ENCODE data around the gene FOXRED1. TPM values are rescaled to one million over a fixed set of nuclear protein-coding genes. Genes with fewer than 3 reads are reported as not detected.

FOXRED1 gene
- total and polyA plus RNA-seq, 10 of the 15 experiments (the other 5 are each of a cell fraction or from before 2014, with no cell fraction given) = 9.9 to 67.7 (median 38.0) TPM

DNA sequence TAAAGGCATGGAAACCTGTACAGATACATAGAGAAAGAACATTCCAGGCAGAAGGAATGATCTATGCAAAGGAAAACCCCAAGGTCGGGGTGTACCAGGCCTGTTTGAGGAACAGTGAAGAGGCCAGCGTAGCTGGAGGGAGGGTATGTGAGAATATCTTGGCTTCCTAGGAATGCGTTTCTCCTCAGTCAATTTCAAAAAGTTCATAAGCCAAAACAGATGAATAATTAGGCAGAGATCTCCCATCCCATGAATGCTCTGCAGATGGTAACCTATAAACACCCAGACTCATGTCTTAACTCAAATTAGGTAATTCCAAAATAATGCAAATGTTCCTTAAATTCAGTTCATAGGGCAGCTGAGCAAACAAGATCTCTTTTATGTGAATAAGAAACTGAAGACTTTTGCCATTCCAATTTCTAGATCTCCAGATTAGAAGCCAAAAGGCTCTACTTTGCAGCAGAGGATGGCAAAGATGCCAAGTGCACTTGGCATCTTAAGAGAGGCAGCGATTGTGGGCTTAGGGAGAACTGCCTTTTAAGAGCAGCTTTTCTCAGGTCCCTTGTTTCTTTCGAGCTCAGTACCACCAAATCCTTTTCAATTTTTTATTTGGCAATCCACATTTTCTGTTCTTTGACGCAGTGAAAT lies 44.2 kb upstream of the FOXRED1 start (continued):
- TF ChIP-seq ZBTB40 (IDR thresholded peaks at IDR 0.05; ENCODE audit: borderline replicate concordance) = no peak
- no peak for TF ChIP-seq BMI1 (IDR thresholded peaks at IDR 0.05; ENCODE audit: borderline replicate concordance)
- TF ChIP-seq ASH2L (IDR thresholded peaks at IDR 0.05; ENCODE audit: borderline replicate concordance, low read depth) = no peak

- intact Hi-C loops (cut with micrococcal nuclease; ENCODE audit: unreplicated experiment) (no loop called here), in situ Hi-C loops (cut with MboI) (no loop called here)
- no peaks in the 10 kb centered on the region for H3K9me3 ChIP-seq (replicated peaks; ENCODE audit: control insufficient read depth, insufficient read depth, low read length)
- H4K20me1 ChIP-seq (ENCODE audit: control insufficient read depth, insufficient read depth) = no peaks in the 10 kb centered on the region
- BruUV-seq (replicated peaks) = no TSS peak
- TF ChIP-seq YBX1 (IDR thresholded peaks at IDR 0.05) = no peak
- TF ChIP-seq SUZ12 (IDR thresholded peaks at IDR 0.05; ENCODE audit: unreplicated experiment) = no peak
- TF ChIP-seq HDAC2 (IDR thresholded peaks at IDR 0.05) = no peak
- TF ChIP-seq USF2 (IDR thresholded peaks at IDR 0.05; ENCODE audit: borderline replicate concordance, low read depth, low read length) = no peak
- no peak for TF ChIP-seq NR2C2 (IDR thresholded peaks at IDR 0.05; ENCODE audit: borderline replicate concordance, control insufficient read depth, insufficient read length, low read depth)
- no peak for TF ChIP-seq SMC3 (IDR thresholded peaks at IDR 0.05; ENCODE audit: borderline replicate concordance, low read length)
- no peak for TF ChIP-seq TCF3 (IDR thresholded peaks at IDR 0.05; ENCODE audit: borderline replicate concordance, insufficient read depth, low read depth, low read length)
- TF ChIP-seq STAT3 (IDR thresholded peaks at IDR 0.05; ENCODE audit: low read depth, low read length) = no peak
- FAIRE-seq (no peak), ATAC-seq (no peak), DNase-seq (ENCODE audit: low read depth, low spot score) (no peak)
- ChIA-PET CTCF (interaction anchor here (1.0 kb wide), 1 partner anchor 255 kb away, joined by 4 read pairs; no protein-coding TSS in a partner anchor), POLR2A (interaction anchor here (0.6 kb wide), 1 partner anchor 332 kb away, joined by 3 read pairs; no protein-coding TSS in a partner anchor), SMC1A (ENCODE audit: uncharacterized antibody, unreplicated experiment) (interaction anchor here (1.4 kb wide), 1 partner anchor 8 kb away, joined by 3 read pairs; no protein-coding TSS in a partner anchor), RAD21 (ENCODE audit: unreplicated experiment) (no interaction called here)
- no peak overlapping the region for H3K4me3 ChIP-seq
- no peak overlapping the region for H3K4me2 ChIP-seq (ENCODE audit: control insufficient read depth, insufficient read depth)
- no peak overlapping the region for H3K27ac ChIP-seq (ENCODE audit: control insufficient read depth, insufficient read depth)
- H3K27me3 ChIP-seq (replicated peaks in 1 of 2; ENCODE audit: control insufficient read depth in 2 of 2, insufficient read depth in 2 of 2, low read length in 1 of 2) = no peaks in the 10 kb centered on the region
- 90% methylated on average over 2 of the region's 2 CpGs for WGBS (ENCODE audit: insufficient coverage, insufficient replicate concordance, low lambda C conversion rate, missing lambda C conversion rate)
- no peak overlapping the region for H2AFZ ChIP-seq (ENCODE audit: control insufficient read depth, low read depth, low read length)
- H3K4me1 ChIP-seq (ENCODE audit: control insufficient read depth, insufficient read depth, low read length) = peaks cover under 1% of the 10 kb centered on the region; the same call in 1 of the 2 replicates
- no peak overlapping the region for H3K9ac ChIP-seq (ENCODE audit: control insufficient read depth, insufficient read depth, low read length)
- peaks cover 0 to 4% of the 10 kb centered on the region in 2 experiments; a peak in 2 of 4 replicates for H3K36me3 ChIP-seq (ENCODE audit: control insufficient read depth in 2 of 2, insufficient read depth in 2 of 2, low read length in 1 of 2)
- peaks cover 3% of the 10 kb centered on the region for H3K79me2 ChIP-seq (ENCODE audit: control insufficient read depth, insufficient read depth, low read length)
Measured at GRCh38 chr11:126225295-126225665, 43.7 kb upstream of the FOXRED1 start.

Measured in GM12878 (cell line).